Upper lobe of left lung (tissue), 4 donors: ENCODE results near the gene THTPA.

ENCODE experiments used
- CTCF ChIP-seq, 6 experiments: fragments of 450-650 bp in 4 of 6; fragments of 200-600 bp in 2 of 6; sonication (generic) in 2 of 6; IDR thresholded peaks; one replicate each; pipeline ENCODE4 v1.5.1; 2016 to 2019; ENCODE audit warnings: antibody characterized with exemption in 6 of 6
- POLR2A ChIP-seq, 4 donors: fragments of 450-650 bp; IDR thresholded peaks; one replicate each; pipeline ENCODE4 v1.5.1; 2016 to 2017; ENCODE audit warnings: antibody characterized with exemption in 4 of 4, mild to moderate bottlenecking in 2 of 4

- TF ChIP-seq POLR2A (IDR thresholded peaks at IDR 0.05) = no peak
- TF ChIP-seq CTCF (IDR thresholded peaks at IDR 0.05) = no peak
Measured at GRCh38 chr14:23564181-23564812, 8.2 kb downstream of the THTPA start.
